HEK293T (cell line): ENCODE data around the gene KRTAP10-8.

ENCODE experiments used
- BHLHE40 ChIP-seq: fragments of 450-650 bp; IDR thresholded peaks from 2 replicates; pipeline ENCODE4 v1.6.1; 2016; ENCODE audit warnings: mild to moderate bottlenecking, moderate library complexity, borderline replicate concordance
- ELF4 ChIP-seq: fragments of 450-650 bp; IDR thresholded peaks from 2 replicates; pipeline ENCODE4 v1.6.1; 2017; ENCODE audit warnings: antibody characterized with exemption
- FOXA1 ChIP-seq: fragments of 450-650 bp; IDR thresholded peaks from 2 replicates; pipeline ENCODE4 v1.6.1; 2016; ENCODE audit warnings: mild to moderate bottlenecking

GRCh38 chr21:44595524-44595923 is 16.4 kb upstream of the KRTAP10-8 start:
- TF ChIP-seq ELF4 = no peak
- TF ChIP-seq FOXA1 = no peak
- no peak for TF ChIP-seq BHLHE40
